NB4 (cell line): ENCODE data around the gene SPAG7.

ENCODE experiments used
- DNase-seq: peaks from one replicate; pipeline ENCODE4 v3.0.0; 2010; ENCODE audit warnings: low read depth
- H3K4me3 ChIP-seq: one replicate; pipeline ENCODE4 v1.5.1; 2011; ENCODE audit warnings: mild to moderate bottlenecking, low read depth, low read length, moderate library complexity
- CTCF ChIP-seq: IDR thresholded peaks from one replicate; pipeline ENCODE4 v1.5.1; 2012; ENCODE audit warnings: low read depth, low read length
- MAX ChIP-seq: IDR thresholded peaks from 2 replicates; pipeline ENCODE4 v1.6.1; 2011; ENCODE audit warnings: low read depth, low read length
- MYC ChIP-seq: IDR thresholded peaks from 2 replicates; pipeline ENCODE4 v1.6.1; 2011; ENCODE audit warnings: low read depth, low read length
- POLR2A ChIP-seq: IDR thresholded peaks from 2 replicates; pipeline ENCODE4 v1.6.1; 2011; ENCODE audit warnings: mild to moderate bottlenecking; ENCODE audit not compliant: insufficient read length; ENCODE audit errors: extremely low read depth

SPAG7 gene

GRCh38 chr17:4939546-4939795, 28.1 kb downstream of the SPAG7 start:
- peak overlapping the region; percentile 88 for H3K4me3 ChIP-seq
- no peak for DNase-seq
- TF ChIP-seq MAX (no peak), POLR2A (no peak), MYC (no peak), CTCF (no peak)

- TF ChIP-seq CTCF, result no peak
- TF ChIP-seq MAX, result no peak
- TF ChIP-seq MYC, result no peak
- no peak for TF ChIP-seq POLR2A
- DNase-seq, result no peak
- H3K4me3 ChIP-seq, result peak overlapping the region; percentile 88
These were observed 28.7 kb downstream of the SPAG7 start for GRCh38 chr17:4938688-4939545.

- no peak for DNase-seq
- TF ChIP-seq MAX (no peak), MYC (no peak), CTCF (no peak), POLR2A (no peak)
- no peak overlapping the region for H3K4me3 ChIP-seq
These were observed 29.5 kb downstream of the SPAG7 start for GRCh38 chr17:4938069-4938491.

- H3K4me3 ChIP-seq, result no peak overlapping the region
- no peak for TF ChIP-seq POLR2A
- no peak for TF ChIP-seq MYC
- no peak for TF ChIP-seq CTCF
- TF ChIP-seq MAX, result no peak
- no peak for DNase-seq
These were observed 30.1 kb downstream of the SPAG7 start for GRCh38 chr17:4937553-4937952.

- DNase-seq, result no peak
- TF ChIP-seq POLR2A (no peak), MYC (no peak), CTCF (no peak), MAX (no peak)
- no peak overlapping the region for H3K4me3 ChIP-seq
These were observed 31.2 kb downstream of the SPAG7 start for GRCh38 chr17:4936436-4936835.

GRCh38 chr17:4935650-4936049, 32.0 kb downstream of the SPAG7 start:
- TF ChIP-seq POLR2A, result no peak
- TF ChIP-seq MYC, result no peak
- no peak for TF ChIP-seq CTCF
- TF ChIP-seq MAX, result no peak
- no peak overlapping the region for H3K4me3 ChIP-seq
- DNase-seq, result no peak
